ENCODE data around the gene IGSF10. TPM values are rescaled to one million over a fixed set of nuclear protein-coding genes. Genes with fewer than 3 reads are reported as not detected.

The IGSF10 gene
- total RNA-seq, 4 donors from 2014 or later = 3.2 to 10.3 (median 6.5) TPM

DNA sequence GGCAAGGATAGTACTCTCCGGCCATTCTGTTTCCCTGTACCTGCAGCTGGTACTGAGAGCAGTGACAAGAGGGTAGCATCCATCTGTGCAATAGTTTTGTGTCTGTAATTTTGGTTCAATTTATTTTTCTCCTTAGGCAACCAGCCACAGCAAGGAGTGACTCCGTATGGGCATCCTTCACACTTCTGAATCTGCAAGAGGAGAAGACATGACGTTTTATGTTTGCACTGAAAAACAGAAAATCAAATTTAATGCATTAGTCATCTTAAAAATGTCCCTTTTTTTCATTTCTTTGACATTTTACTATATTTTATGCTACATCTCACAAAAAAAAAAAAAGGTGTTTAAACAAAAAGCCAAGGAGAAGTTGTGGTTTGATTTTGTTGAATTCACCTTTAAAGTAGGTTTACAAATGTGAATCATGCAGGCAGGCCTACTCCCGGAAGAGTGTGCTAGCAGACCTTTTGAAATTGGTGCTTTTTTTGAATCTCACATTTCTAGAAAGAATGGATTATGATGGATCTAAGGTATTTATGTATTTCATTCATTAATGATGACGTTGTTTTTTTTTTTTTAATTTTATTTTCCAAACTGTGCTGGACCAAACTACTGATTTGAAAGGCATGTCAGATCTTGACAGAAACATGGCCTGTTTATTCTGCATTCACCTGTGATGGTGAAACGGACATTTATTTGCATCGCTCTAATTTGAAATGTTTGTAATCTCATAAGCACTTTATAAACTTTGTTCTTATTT, 28.1 kb downstream of the IGSF10 start:
- DNase-seq (ENCODE audit: low spot score) (no peak), ATAC-seq (ENCODE audit: low FRiP score) (no peak)
- TF ChIP-seq CTCF (IDR thresholded peaks at IDR 0.05) = no peak

GRCh38 chr3:151431940-151432339, 28.9 kb downstream of the IGSF10 start:
- TF ChIP-seq CTCF (IDR thresholded peaks at IDR 0.05) = no peak
- ATAC-seq (ENCODE audit: low FRiP score) (no peak), DNase-seq (ENCODE audit: low spot score) (no peak)

DNA sequence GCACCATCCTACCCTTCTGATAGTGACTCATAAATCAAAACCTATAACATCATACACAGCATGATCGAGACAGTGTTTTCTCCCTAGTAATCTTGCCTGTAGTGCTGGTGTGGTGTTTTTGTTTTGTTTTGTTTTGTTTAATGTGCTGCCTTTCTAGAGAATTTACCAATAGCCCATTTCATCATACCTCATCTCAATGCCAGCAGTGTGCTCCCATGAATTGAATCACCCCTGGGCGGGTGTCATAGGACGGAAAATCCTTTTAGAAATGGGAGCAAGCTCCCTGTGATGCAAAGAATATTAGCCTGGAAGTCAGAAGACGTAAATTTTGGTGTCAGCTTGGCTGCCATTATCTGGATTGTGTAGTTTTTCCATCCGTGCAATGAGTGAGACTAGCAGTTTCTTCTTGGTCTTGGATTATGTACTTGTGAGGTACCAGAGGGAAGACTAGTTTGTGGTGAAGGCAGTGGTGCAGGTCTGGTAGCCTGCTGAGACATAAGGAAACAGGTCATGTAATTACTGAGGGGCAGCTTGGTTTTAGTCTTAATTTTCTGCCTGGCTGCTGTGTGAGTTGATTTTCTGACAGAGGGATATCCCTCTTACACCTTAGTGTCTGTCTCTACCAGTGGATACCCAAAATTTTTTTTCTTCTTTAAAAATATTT, 29.9 kb downstream of the IGSF10 start:
- DNase-seq (ENCODE audit: low spot score) (no peak), ATAC-seq (ENCODE audit: low FRiP score) (no peak)
- TF ChIP-seq CTCF (IDR thresholded peaks at IDR 0.05) = no peak

DNA sequence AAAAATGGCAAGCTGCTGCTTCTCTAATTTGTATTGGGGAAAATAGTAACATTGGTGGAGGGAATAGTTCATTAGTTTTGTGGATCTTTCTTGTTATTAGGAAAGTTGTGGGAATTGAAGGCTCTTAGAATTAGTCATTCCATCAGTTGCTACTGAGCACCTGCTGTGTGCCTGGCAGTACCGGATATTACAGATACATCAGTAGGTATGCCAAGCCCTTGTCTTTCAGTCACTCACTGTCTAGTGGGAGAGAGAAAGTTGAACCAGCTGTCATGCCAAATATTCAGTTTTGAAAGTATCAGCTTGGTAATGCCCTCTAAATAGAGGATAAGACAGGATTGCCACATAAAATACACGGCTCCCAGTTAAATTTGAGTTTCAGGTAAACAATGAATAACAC, 32.5 kb downstream of the IGSF10 start:
- ATAC-seq (ENCODE audit: low FRiP score) (no peak), DNase-seq (ENCODE audit: low spot score) (no peak)
- TF ChIP-seq CTCF (IDR thresholded peaks at IDR 0.05) = no peak

GRCh38 chr3:151426341-151426657, 34.6 kb downstream of the IGSF10 start:
- ATAC-seq (ENCODE audit: low FRiP score) (no peak), DNase-seq (ENCODE audit: low spot score) (no peak)

DNA sequence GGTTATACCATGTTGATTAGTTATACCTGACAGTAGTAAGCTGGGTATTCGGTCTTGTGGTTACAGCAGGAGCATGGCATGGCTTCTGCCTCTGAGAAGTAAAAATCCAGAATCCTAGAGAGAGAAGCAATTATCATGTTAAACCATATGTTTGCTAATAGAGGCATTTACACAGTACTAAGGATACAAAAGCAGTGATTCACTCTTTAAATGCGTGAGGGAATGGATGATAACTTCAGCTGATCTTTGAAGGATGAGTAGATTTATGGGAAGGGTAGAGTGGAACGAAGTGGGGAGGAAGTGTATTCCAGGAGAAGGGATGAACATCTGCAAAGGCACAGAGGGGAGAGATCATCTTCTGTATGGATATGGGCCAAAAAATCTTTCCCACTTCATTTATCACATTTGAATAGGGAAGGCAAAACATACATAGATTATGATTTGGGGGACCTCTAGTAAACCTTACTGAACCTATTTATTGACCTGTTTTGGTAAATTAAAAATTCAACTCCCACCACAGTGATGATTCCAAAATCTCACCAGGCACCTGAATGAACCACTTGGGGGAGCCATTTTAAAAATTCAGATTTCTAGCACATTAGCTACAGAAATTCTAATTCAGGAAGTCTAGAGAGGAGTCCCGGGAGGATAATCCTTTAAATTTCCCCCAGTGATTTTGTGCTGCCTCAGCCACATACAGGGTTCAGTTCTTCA, 35.1 kb downstream of the IGSF10 start:
- ATAC-seq (ENCODE audit: low FRiP score) (no peak), DNase-seq (ENCODE audit: low spot score) (no peak)
- no peak for TF ChIP-seq CTCF (IDR thresholded peaks at IDR 0.05)

More at GRCh38 chr3:151426341-151426657, 34.6 kb downstream of the IGSF10 start:
- TF ChIP-seq CTCF (IDR thresholded peaks at IDR 0.05) = no peak

All from omental fat pad (tissue), 4 donors.